Activated naive CD8-positive, alpha-beta T cell (primary cell): ENCODE measurements around the gene BCL7A.

Source experiments
- H3K27ac Mint-ChIP-seq: one replicate; pipeline ENCODE4 v1.8.0; 2021; ENCODE audit warnings: mixed read lengths
- H3K27me3 Mint-ChIP-seq: one replicate; pipeline ENCODE4 v1.8.0; 2021; ENCODE audit warnings: mixed read lengths
- H3K36me3 Mint-ChIP-seq: one replicate; pipeline ENCODE4 v1.8.0; 2021; ENCODE audit warnings: mixed read lengths
- H3K4me1 Mint-ChIP-seq: one replicate; pipeline ENCODE4 v1.8.0; 2021; ENCODE audit warnings: low read depth, mixed read lengths
- H3K4me3 Mint-ChIP-seq: one replicate; pipeline ENCODE4 v1.8.0; 2021; ENCODE audit warnings: mild to moderate bottlenecking, mixed read lengths
- H3K9me3 Mint-ChIP-seq: one replicate; pipeline ENCODE4 v1.8.0; 2021; ENCODE audit warnings: low read depth, mixed read lengths

Gene BCL7A

DNA sequence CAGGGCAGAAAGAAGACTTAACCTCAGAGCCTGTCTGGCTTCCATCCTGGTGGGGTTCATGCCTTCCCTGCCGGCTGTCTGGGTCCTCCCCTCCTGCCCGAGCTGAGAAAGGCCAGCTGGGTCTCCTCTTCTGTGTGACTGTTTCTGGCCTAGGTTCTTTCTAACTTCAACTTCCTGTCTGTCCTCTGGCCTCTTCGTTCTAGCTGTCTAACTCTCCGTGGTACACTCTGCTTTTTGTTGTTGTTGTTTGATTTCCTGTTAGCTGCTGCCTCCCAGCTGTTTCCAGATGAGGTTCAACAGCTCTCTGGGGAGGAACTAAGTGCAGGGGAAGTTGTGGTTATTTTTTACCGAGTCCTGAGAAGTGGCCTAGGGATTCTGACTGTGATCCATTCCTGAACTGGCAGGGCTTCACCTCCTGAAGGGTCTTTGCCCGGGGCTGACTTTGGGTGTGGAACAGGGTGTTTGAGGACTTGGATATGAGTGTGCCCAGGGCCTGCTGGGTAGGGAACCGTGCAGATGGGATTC is 60.1 kb downstream of the BCL7A start:
- Mint-ChIP-seq H3K36me3 (peaks cover 9% of the 10 kb centered on the region), H3K4me1 (peaks cover 72% of the 10 kb centered on the region), H3K27ac (peak overlapping the region; percentile 92), H3K9me3 (no peaks in the 10 kb centered on the region), H3K4me3 (peak overlapping the region; percentile 92), H3K27me3 (no peaks in the 10 kb centered on the region)

DNA sequence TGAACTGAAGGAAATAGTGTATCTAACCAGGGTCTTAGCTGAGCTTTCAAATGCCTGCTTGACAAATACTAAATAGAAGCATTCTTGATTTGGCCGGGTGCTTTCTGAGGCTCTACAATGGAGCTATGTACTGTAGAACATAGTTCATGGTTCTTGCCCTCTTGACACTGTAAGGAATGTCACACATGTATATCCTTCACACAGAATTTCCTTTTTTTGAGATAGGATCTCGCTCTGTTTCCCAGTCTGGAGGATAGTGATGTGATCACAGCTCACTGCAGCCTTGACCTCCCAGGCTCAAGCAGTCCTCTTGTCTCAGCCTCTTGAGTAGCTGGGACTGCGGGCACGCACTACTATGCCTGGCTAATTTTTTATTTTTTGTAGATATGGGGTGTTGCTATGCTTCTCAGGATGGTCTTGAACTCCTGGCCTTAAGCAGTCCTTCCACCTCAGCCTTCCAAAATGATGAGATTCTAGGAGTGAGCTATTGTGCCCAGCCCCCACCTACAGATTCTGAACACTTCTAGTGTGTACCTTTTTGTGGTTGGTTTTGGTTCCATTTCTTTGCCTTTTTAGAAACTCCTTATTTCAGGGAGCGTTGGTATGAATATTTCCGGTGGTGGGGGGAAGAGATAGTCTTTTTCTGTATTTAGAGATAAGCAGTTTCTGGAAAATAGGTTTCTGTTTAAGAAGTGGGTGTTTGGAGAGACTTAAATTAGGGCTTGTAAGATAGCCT is 61.1 kb downstream of the BCL7A start:
- peak overlapping the region; percentile 92 for H3K4me3 Mint-ChIP-seq
- H3K9me3 Mint-ChIP-seq, result no peaks in the 10 kb centered on the region
- peak overlapping the region; percentile 92 for H3K27ac Mint-ChIP-seq
- peaks cover 79% of the 10 kb centered on the region for H3K4me1 Mint-ChIP-seq
- H3K27me3 Mint-ChIP-seq, result no peaks in the 10 kb centered on the region
- H3K36me3 Mint-ChIP-seq, result peaks cover 14% of the 10 kb centered on the region

DNA sequence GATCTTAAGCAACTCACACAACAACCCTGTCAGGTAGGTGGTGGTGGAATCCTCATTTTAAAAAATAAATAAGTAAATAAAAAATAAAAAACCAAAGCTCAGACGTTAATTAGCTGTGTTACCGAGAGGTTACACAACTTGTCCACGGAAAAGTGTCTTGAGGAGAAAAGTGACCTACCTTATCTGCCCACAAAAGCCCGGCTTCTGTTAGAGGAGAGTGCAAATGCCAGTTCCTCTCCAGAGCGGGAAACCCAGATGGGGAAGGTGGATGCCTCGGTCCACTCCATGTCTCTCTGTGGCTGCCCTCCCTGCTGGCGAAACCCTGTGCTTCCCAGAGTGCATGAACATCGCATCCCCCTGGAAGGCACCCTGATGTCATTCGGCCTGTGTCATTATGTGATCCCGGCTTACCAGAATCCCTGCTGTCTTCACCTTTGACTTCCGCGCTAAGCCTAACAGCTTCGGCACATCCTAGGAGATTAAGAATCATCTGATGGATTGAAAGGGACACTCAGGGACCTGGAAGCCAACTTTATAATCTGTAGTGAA is 63.2 kb downstream of the BCL7A start:
- Mint-ChIP-seq H3K9me3 (no peaks in the 10 kb centered on the region), H3K4me3 (peak overlapping the region; percentile 84), H3K27me3 (no peaks in the 10 kb centered on the region)

DNA sequence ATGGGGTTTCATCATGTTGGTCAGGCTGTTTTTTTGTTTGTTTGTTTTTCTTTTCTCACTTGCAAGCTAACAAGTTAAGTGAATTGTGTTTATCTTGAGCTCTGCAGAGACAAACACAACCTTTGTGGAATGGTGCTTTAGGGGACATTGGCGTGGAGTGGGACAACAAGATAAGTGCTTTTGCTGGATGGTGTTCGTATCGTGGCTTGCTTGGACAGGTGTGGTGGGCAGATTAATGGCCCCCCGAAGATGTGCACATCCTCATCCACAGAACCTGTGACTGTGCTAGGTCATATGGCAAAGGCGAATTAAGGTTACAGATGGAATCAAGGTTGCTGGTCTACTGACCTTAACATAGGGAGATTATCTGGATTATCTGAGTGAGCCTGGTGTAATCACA is 63.9 kb downstream of the BCL7A start:
- Mint-ChIP-seq H3K27ac (peak overlapping the region; percentile 93), H3K4me1 (peaks cover 91% of the 10 kb centered on the region), H3K27me3 (no peaks in the 10 kb centered on the region), H3K4me3 (peak overlapping the region; percentile 84), H3K36me3 (peaks cover 16% of the 10 kb centered on the region), H3K9me3 (no peaks in the 10 kb centered on the region)

More for the DNA sequence above, 63.2 kb downstream of the BCL7A start:
- Mint-ChIP-seq H3K4me1 (peaks cover 94% of the 10 kb centered on the region), H3K27ac (peak overlapping the region; percentile 92), H3K36me3 (peaks cover 14% of the 10 kb centered on the region)

DNA sequence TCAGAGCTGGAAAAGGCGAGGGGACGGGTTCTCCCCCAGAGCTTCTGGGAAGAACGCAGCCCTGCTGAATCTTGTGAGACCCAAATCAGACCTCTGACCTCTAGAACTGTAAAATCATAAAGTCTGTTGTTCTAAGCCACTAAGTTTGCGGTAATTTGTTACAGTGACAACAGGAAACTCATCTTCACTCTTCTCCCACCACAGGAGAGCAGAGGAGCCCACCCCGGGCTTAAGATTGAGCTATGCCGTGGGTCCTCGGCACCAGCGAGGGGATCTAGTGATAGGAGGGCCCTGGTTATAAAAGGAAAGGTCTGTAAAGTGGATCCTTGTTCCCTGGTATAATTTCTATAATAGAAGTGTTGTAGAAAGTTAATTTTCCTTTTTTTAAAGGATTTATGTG is 64.4 kb downstream of the BCL7A start:
- H3K4me3 Mint-ChIP-seq, result peak overlapping the region; percentile 84
- no peaks in the 10 kb centered on the region for H3K27me3 Mint-ChIP-seq
- peaks cover 87% of the 10 kb centered on the region for H3K4me1 Mint-ChIP-seq
- H3K27ac Mint-ChIP-seq, result peak overlapping the region; percentile 93
- H3K36me3 Mint-ChIP-seq, result peaks cover 17% of the 10 kb centered on the region
- H3K9me3 Mint-ChIP-seq, result no peaks in the 10 kb centered on the region

DNA sequence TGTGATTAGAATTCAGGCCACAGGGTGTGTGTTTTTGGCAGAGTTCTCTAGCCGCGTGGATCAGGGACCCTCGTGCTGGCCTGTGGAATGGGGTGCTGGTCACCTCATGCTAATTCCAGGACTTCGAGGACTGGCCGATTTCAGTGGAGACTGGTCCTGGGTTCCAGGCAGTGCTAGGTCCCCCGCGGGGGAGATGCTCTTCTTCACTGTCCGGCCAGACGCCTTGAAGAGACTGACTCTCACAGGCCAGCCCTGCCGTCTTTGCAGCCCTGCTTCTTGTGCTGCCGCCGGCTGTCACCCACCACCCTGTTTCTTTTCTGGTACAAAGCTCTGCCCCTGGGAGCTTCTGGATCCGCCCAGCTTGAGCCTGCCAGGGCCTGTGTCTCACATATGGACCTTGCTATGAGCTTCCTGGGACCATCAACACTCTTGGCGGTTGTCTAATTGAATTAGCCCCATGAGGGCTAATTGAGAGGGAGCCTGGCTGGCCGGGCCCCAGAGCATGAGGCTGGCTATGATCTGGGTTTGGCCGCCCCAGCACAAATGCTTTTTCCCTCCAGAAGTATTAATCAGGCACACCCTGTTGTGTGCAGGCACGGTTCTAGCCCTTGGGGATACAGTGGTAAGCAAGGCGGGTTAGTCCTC is 65.1 kb downstream of the BCL7A start:
- H3K27ac Mint-ChIP-seq, result peak overlapping the region; percentile 93
- H3K36me3 Mint-ChIP-seq, result peaks cover 20% of the 10 kb centered on the region
- H3K9me3 Mint-ChIP-seq, result no peaks in the 10 kb centered on the region
- H3K27me3 Mint-ChIP-seq, result no peaks in the 10 kb centered on the region
- peaks cover 81% of the 10 kb centered on the region for H3K4me1 Mint-ChIP-seq
- peak overlapping the region; percentile 84 for H3K4me3 Mint-ChIP-seq

DNA sequence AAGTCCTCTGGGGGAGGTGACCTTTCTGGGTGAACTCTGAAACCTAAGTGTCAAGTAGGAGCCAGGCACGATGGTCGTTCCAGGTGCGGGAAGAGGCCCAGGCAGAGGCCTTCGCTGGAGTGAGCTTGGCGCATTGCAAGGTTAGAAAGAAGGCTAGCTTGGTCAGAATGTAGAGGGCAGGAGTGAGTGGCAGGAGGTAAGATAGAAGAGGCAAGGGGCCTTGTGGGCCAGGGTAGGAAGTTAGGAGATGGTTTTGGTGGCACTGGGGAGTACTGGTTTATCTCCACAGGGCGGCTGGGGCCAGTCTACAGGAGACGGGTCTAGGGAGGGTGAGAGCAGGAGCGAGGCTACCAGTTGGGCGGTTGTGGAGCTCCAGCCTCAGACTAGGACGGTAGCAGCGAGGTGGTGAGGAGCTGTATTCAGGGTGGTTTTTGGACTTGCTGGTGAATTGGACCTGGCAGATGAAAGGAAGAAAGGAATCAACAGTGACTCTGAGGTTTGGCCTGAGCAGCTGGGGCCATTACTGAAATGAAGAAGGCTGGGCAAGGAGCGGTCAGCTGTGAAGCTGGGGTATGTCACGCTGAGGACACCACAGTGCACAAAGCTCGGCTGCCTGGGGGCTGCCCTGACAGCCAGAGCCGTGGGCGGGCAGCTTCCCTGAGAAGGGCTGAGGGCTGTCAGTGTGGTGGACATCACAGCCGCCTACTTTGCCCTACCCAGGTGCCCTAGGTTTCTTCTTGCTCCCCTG is 65.9 kb downstream of the BCL7A start:
- Mint-ChIP-seq H3K36me3 (peaks cover 21% of the 10 kb centered on the region), H3K4me3 (peak overlapping the region; percentile 65), H3K27me3 (no peaks in the 10 kb centered on the region), H3K9me3 (no peaks in the 10 kb centered on the region), H3K27ac (peak overlapping the region; percentile 89), H3K4me1 (peaks cover 72% of the 10 kb centered on the region)

DNA sequence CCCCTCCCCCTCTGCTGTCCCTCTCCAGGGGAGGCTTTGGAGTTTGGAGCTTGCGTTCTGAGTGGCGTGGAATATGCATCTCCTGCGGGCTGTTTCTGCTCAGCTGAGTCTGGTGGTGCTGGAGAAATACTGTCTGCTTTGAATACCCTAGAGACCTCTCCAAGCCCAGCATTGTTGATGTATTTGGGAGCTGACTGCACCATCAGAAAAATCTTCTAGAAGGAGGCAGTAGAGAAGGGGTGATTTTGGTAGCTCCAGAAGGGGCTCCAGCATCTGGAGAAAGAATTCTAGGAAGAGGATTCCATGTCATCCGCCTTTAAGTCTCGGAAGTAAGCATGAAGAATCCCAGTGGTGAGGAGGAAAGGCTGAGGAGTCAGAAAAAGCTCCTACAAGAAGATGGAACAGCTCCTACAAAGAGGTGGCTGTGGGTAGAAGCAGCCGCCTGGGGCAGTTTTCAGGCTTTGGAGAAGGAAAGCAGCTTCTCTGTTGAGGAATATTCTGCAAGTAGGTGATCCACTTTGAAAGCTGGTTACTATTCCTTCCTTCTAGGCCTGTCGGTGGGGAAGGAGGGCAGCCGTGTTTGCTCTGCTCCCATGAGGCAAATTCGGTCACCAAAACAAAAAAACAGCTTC is 66.6 kb downstream of the BCL7A start:
- Mint-ChIP-seq H3K27me3 (no peaks in the 10 kb centered on the region), H3K4me1 (peaks cover 66% of the 10 kb centered on the region), H3K27ac (peak overlapping the region; percentile 89), H3K9me3 (no peaks in the 10 kb centered on the region), H3K4me3 (peak overlapping the region; percentile 15), H3K36me3 (peaks cover 21% of the 10 kb centered on the region)

DNA sequence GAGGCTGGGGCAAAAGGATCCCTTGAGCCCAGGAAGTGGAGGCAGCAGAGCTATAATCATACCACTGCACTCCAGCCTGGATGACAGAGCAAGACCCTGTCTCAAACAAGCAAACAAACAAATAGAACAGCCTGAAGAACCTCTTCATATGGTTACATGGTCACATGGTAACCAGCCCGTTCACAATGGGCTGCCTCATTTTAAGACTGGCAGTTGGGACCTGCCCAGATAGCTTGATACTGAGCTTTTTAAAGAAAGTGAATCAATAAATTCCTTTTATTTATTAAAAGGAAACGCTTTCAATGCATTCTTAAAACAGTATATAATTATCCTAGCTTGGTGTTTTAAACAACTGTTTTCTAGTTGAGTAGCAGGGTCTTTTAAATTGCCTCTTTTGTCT is 67.4 kb downstream of the BCL7A start:
- Mint-ChIP-seq H3K27ac (peak overlapping the region; percentile 75), H3K9me3 (no peaks in the 10 kb centered on the region), H3K27me3 (no peaks in the 10 kb centered on the region), H3K4me1 (peaks cover 58% of the 10 kb centered on the region), H3K4me3 (peak overlapping the region; percentile 15), H3K36me3 (peaks cover 17% of the 10 kb centered on the region)

DNA sequence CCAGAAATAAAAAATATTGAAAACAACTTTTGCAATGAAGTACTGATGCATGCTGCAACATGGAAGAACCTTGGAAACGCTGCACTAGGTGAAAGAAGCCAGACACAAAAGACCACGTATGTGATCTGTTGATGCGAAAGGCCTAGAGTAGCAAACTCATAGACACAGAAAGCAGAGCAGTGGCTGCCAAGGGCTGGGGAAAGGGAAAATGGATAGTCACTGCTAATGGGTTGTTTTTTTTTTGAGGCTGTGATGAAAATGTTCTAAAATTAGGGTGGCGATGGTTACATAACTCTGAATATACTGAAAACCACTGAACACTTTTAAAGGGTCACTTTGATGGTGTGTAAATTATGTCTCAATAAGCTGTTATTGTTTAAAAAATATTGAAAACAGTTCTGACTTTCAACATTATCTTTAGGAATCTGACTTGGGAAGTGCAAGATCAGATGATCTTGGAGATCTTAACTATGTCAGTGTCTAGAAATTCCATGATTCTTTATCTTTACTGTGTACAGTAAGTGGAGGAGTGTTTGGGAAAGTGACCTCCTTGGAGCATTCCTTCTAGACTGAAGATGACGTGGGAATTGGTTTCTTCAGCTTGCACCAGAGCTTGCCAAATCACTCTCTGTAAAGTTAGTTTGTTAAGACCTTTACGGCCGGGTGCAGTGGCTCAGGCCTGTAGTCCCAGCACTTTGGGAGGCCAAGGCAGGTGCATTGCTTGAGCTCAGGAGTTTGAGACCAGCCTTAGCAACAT is 69.3 kb downstream of the BCL7A start:
- Mint-ChIP-seq H3K27ac (no peak overlapping the region), H3K36me3 (peaks cover 12% of the 10 kb centered on the region), H3K27me3 (no peaks in the 10 kb centered on the region), H3K4me1 (peaks cover 41% of the 10 kb centered on the region), H3K4me3 (peak overlapping the region; percentile 60), H3K9me3 (no peaks in the 10 kb centered on the region)

DNA sequence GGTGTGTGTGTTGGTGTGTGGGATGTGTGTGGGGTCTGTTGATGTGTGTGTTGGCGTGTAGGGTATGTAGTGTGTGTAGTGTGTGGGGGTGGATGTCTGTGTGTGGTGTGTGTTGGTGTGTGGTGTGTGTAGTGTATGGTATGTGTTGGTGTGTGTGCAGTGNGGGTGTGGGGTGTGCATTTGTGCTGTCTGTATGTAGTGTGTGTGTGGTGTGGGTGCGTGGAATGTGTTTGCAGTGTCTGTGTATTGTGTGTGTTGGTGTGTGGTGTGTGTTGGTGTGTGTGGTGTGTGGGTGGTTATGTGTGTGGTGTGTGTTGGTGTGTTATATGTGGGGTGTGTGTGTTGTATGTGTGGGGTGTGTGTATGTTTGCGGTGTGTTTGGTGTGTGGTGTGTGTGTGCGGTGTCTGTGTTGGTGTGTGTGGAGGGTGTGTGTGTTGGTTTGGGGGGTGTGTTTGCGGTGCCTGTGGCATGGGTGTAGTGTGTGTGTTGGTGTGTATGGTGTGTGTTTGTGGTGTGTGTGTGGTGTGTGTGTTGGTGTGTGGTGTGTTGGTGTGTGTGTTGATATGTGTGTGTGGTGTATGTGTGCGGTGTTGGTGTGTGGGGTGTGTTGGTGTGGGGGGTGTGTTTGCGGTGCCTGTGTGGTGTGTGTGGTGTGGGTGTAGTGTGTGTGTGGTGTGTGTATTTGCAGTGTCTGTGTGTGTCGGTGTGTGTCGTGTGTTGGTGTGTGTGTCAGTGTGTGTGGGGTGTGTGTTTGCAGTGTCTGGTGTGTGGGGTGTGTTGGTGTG is 71.6 kb downstream of the BCL7A start:
- no peaks in the 10 kb centered on the region for H3K9me3 Mint-ChIP-seq
- H3K4me3 Mint-ChIP-seq, result no peak overlapping the region
- H3K36me3 Mint-ChIP-seq, result peaks cover 7% of the 10 kb centered on the region
- H3K4me1 Mint-ChIP-seq, result peaks cover 39% of the 10 kb centered on the region
- no peak overlapping the region for H3K27ac Mint-ChIP-seq
- H3K27me3 Mint-ChIP-seq, result no peaks in the 10 kb centered on the region

DNA sequence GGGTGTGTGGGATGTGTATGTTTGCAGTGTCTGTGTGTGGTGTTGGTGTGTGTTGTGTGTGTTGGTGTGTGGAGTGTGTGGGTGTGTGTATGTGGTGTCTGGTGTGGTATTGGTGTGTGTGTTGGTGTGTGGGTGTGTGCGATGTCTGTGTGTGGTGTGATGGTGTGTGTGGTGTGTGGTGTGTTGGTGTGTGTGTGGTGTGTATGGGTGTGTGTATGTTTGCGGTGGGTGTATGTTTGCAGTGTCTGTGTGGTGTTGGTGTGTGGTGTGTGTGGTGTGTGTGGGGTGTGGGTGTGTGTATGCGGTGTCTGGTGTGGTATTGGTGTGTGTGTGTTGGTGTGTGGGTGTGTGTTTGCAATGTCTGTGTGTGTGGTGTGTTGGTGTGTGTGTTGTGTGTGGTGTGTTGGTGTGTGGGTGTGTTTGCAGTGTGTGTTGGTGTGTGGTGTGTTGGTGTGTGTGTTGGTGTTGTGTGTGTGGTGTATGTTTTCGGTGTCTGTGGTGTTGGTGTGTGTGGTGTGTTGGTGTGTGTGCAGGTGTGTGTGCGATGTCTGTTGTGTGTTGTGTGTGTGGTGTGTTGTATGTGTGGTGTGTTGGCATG is 72.6 kb downstream of the BCL7A start:
- H3K27ac Mint-ChIP-seq, result no peak overlapping the region
- peaks cover 7% of the 10 kb centered on the region for H3K36me3 Mint-ChIP-seq
- H3K27me3 Mint-ChIP-seq, result no peaks in the 10 kb centered on the region
- no peaks in the 10 kb centered on the region for H3K9me3 Mint-ChIP-seq
- peaks cover 41% of the 10 kb centered on the region for H3K4me1 Mint-ChIP-seq
- no peak overlapping the region for H3K4me3 Mint-ChIP-seq
